ENCODE data around the gene PDE4B. TPM values are rescaled to one million over a fixed set of nuclear protein-coding genes. Genes with fewer than 3 reads are reported as not detected.

The PDE4B gene
- total RNA-seq, 1 donor from 2014 or later, result 3.8 TPM

GRCh38 chr1:66334318-66334717, 541.6 kb downstream of the PDE4B start:
- DNase-seq (ENCODE audit: low read depth), result no peak
- no peak for TF ChIP-seq CTCF (conservative IDR thresholded peaks at IDR 0.05; ENCODE audit: low read depth, low read length)
- H3K4me3 ChIP-seq (ENCODE audit: low read depth, low read length), result no peak overlapping the region

DNA sequence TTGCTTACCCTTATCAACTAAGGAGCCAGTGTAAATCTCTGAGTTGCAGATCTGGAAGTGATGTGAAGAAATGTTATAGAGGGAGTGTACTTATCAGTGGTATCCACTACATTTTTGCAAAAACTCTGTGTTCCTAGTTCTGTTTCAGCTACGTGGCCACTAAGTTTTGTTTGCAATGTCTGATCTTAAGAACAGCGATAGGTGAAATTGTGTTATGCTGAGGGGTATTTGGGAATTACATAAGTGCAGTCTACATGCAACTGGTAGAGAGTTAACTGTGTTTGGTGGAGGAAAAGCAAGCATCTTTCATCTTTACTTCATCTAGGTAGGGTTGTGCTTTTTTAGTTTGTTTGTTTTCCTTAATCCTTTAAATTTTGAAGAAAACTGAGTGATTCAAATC, 542.4 kb downstream of the PDE4B start:
- no peak for DNase-seq (ENCODE audit: low read depth)
- no peak for TF ChIP-seq CTCF (conservative IDR thresholded peaks at IDR 0.05; ENCODE audit: low read depth, low read length)
- H3K4me3 ChIP-seq (ENCODE audit: low read depth, low read length), result no peak overlapping the region

DNA sequence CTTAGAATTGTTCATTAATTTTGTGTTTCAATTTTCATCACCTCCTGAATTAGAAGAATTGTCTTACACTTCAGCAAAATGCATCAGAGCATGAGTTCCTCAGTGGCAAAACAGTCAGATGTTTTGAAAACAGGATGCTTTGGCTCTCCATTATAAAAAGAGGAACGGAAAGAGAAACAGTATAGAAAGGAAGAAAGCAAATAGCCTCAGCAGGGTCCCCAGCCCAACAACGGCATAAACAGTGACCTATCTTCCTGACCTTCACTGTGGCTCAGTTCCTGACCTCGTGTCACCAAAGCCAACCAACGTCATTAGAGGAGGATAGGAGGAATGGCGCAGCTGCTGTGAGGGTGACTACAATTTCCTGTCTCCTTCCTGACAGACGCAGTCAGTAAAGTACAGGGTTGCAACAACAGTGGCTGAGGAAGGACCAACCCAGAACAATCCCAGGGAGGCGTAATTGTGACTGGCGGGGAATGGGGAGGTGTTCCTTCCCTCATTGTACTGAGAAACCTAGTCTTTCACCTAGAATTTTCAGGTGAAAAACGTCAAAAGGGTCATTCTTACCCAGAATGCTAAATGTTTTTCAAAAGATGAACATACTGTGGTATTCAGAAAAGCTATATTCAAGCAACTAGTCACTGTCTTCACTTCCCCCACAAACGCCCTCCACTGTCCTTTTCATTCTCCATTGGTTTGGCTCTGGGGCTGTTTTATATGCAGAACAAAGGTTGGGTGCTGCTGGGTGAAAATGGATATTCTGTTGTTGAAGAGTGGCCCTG, 543.4 kb downstream of the PDE4B start:
- TF ChIP-seq CTCF (conservative IDR thresholded peaks at IDR 0.05; ENCODE audit: low read depth, low read length), result no peak
- DNase-seq (ENCODE audit: low read depth), result no peak
- no peak overlapping the region for H3K4me3 ChIP-seq (ENCODE audit: low read depth, low read length)

- TF ChIP-seq CTCF (conservative IDR thresholded peaks at IDR 0.05; ENCODE audit: low read depth, low read length), result no peak
- DNase-seq (ENCODE audit: low read depth), result no peak
- no peak overlapping the region for H3K4me3 ChIP-seq (ENCODE audit: low read depth, low read length)
Observed at GRCh38 chr1:66336641-66336990, 543.9 kb downstream of the PDE4B start.

- TF ChIP-seq CTCF (conservative IDR thresholded peaks at IDR 0.05; ENCODE audit: low read depth, low read length), result no peak
- no peak for DNase-seq (ENCODE audit: low read depth)
Observed at GRCh38 chr1:66337249-66337648, 544.6 kb downstream of the PDE4B start.

DNA sequence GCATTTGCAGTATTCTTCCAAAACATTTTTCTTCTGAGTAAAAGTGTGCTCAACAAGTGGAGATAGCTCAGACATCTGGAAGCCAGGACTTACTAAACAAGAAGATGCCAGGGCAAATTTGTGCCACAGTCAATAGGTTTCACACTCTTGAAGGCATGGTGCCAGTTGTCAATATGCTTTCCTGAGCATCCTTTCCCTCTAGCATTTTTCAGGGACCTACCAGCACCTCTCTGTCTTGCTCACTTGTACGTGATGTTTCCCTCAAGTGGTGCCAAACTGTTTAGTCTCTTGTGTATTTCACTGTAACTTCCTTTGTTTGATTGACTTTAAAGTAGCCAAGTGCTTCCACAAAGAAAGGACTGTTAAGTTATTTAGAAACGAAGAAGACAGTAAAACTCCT, 547.2 kb downstream of the PDE4B start:
- TF ChIP-seq CTCF (conservative IDR thresholded peaks at IDR 0.05; ENCODE audit: low read depth, low read length), result no peak
- H3K4me3 ChIP-seq (ENCODE audit: low read depth, low read length), result no peak overlapping the region
- no peak for DNase-seq (ENCODE audit: low read depth)

More at GRCh38 chr1:66337249-66337648, 544.6 kb downstream of the PDE4B start:
- H3K4me3 ChIP-seq (ENCODE audit: low read depth, low read length), result no peak overlapping the region

All from epithelial cell of proximal tubule (primary cell).